Spinal cord (tissue), 10 donors: ENCODE results near the gene FER1L5. TPM values are rescaled to one million over a fixed set of nuclear protein-coding genes. Genes with fewer than 3 reads are reported as not detected.
A peak's percentile ranks its signal among the peaks of the same experiment; 100 is the strongest.

ENCODE experiments used
- DNase-seq, 6 donors: peaks; one replicate each; pipeline versions ENCODE4 v3.0.0 to v3.0.0-alpha.2; 2013 to 2015; ENCODE audit warnings: low spot score in 6 of 6, low read depth in 4 of 6
- H3K27ac ChIP-seq: one replicate; pipeline ENCODE4 v1.5.1; 2013; ENCODE audit warnings: low read depth, low read length, control low read depth
- H3K27me3 ChIP-seq: one replicate; pipeline ENCODE4 v1.6.1; 2013; ENCODE audit warnings: low read length; ENCODE audit not compliant: control insufficient read depth, insufficient read depth
- H3K36me3 ChIP-seq: one replicate; pipeline ENCODE4 v1.6.1; 2013; ENCODE audit warnings: low read length; ENCODE audit not compliant: control insufficient read depth, insufficient read depth
- H3K4me1 ChIP-seq: one replicate; pipeline ENCODE4 v1.6.1; 2013; ENCODE audit warnings: low read length; ENCODE audit not compliant: control insufficient read depth, insufficient read depth
- H3K4me3 ChIP-seq: one replicate; pipeline ENCODE4 v1.5.1; 2013; ENCODE audit warnings: low read depth, low read length, control low read depth
- H3K9me3 ChIP-seq: one replicate; pipeline ENCODE4 v1.6.1; 2013; ENCODE audit warnings: low read length; ENCODE audit not compliant: control insufficient read depth, insufficient read depth
- WGBS: methylation state at CpG from one replicate; pipeline ENCODE4 v1.1.5; 2013; ENCODE audit warnings: missing lambda C conversion rate; ENCODE audit not compliant: insufficient coverage; 5-methylcytosine and 5-hydroxymethylcytosine counted together
- polyA plus RNA-seq, 2 donors: library from polyadenylated mRNA; unstranded; fragments of 120-200 nt; gene quantifications; one replicate each; pipeline ENCODE4 v1.2.1, GENCODE V29; 2013; ENCODE audit not compliant: insufficient read length in 2 of 2
- total RNA-seq, 2 donors: library from RNA; depleted of rRNA in 1 of 2; stranded (reverse); fragments of 120-200 nt in 1 of 2; fragments of >200 nt in 1 of 2; gene quantifications; one replicate each; pipeline versions ENCODE4 v1.2.3 to v1.2.4, GENCODE V29; 2013 to 2014
- donor health status: healthy.

FER1L5 gene
- total and polyA plus RNA-seq, 4 donors: 0.27 to 0.66 (median 0.43) TPM

GRCh38 chr2:96608469-96609455 is 33.8 kb upstream of the FER1L5 start:
- Histone ChIP-seq H3K4me1 (no peaks in the 10 kb centered on the region), H3K4me3 (no peak overlapping the region), H3K36me3 (peaks cover 80% of the 10 kb centered on the region), H3K27ac (no peak overlapping the region), H3K9me3 (no peaks in the 10 kb centered on the region), H3K27me3 (no peaks in the 10 kb centered on the region)
- DNase-seq: peak in 1 of 6 donors; percentile 21
- 87% methylated on average over 9 of the region's 13 CpGs for WGBS

DNA sequence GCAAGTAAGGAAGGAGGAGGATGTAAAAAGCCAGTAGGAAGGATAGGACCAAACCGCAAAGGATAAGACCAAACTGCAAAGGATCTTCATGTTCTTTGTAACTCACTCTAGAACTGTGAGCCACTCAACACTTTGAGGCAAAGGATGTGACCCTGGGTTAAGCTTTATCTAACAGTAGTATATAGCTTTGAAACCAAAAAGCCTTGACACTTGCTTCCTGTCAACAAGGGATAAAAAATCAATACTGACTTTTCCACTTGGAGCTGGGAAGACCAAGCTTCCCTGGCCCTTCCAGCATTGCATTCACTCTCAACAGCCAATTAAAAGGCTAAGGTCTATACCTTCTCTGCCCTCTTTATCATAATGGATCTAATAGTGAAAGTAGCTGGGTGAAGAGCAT is 26.4 kb upstream of the FER1L5 start:
- Histone ChIP-seq H3K9me3 (no peaks in the 10 kb centered on the region), H3K4me1 (no peaks in the 10 kb centered on the region), H3K36me3 (peaks cover 47% of the 10 kb centered on the region), H3K4me3 (no peak overlapping the region), H3K27me3 (no peaks in the 10 kb centered on the region), H3K27ac (no peak overlapping the region)
- no CpG with 5 or more reads among the region's 1 CpG for WGBS
- no peak for DNase-seq

GRCh38 chr2:96616535-96616934 is 26.0 kb upstream of the FER1L5 start:
- WGBS: 94% methylated on average over 5 of the region's 6 CpGs
- no peaks in the 10 kb centered on the region for H3K27me3 ChIP-seq
- no peak overlapping the region for H3K27ac ChIP-seq
- no peaks in the 10 kb centered on the region for H3K9me3 ChIP-seq
- no peak for DNase-seq
- no peaks in the 10 kb centered on the region for H3K4me1 ChIP-seq
- no peak overlapping the region for H3K4me3 ChIP-seq
- H3K36me3 ChIP-seq: peaks cover 47% of the 10 kb centered on the region

- H3K4me3 ChIP-seq: no peak overlapping the region
- WGBS: 100% methylated on average over 1 of the region's 4 CpGs
- H3K4me1 ChIP-seq: no peaks in the 10 kb centered on the region
- peaks cover 49% of the 10 kb centered on the region for H3K36me3 ChIP-seq
- no peak for DNase-seq
- no peaks in the 10 kb centered on the region for H3K27me3 ChIP-seq
- no peak overlapping the region for H3K27ac ChIP-seq
- no peaks in the 10 kb centered on the region for H3K9me3 ChIP-seq
These were observed 25.6 kb upstream of the FER1L5 start for GRCh38 chr2:96617012-96617411.

DNA sequence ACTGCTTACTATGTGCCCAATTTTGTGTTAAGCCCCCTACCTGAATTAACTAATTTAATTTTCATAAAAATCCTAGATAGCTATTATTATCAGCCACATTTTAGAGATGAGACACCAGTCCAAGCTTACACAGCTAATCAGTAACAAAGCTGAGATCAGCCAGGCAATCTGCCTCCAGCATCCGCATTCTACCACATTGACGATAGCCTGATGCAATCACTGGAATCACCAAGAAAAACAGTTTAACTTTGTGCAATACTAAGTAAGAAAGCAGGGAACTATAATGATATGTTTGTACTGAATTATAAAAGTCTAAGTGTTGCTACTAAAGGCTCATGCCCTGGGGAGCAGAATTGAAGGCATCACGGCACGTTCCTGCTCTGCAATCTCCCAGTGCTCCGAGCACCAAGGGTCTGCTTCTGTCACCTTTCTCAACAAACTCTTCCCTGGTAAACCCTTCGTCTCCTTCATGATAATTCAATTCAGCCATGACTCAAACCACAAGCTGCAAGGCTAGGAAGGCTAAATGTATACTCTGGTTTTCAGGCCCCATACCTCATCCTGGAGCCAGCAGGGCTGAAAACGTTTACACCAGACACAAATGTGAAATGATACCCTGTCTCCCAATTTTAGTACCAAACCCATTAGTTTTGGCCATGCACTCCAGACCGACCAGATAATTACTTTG is 23.8 kb upstream of the FER1L5 start:
- H3K27ac ChIP-seq: no peak overlapping the region

DNA sequence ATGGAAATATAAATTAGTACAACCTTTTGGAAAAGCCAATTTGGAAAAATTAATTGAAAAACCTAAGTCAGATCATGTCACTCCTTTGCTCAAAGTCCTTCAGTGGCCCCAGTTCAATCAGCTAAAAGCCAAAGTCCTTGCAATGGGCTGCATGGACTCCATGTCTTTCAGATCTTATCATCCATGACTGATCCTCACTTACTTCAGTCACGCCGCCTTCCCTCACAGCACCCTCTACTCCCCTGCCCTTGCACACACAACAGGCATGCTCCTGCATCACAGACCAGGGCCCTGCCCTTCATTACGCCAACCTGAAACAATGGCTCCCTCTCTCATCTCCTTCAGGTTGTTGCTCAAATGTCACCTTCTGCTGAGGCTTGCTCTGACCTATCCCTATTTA is 20.0 kb upstream of the FER1L5 start:
- Histone ChIP-seq H3K36me3 (peaks cover 25% of the 10 kb centered on the region), H3K9me3 (no peaks in the 10 kb centered on the region), H3K27me3 (no peaks in the 10 kb centered on the region), H3K4me3 (no peak overlapping the region), H3K27ac (no peak overlapping the region), H3K4me1 (no peaks in the 10 kb centered on the region)
- 90% methylated on average over 3 of the region's 3 CpGs for WGBS
- DNase-seq: no peak

More for the DNA sequence above, 23.8 kb upstream of the FER1L5 start:
- H3K9me3 ChIP-seq: no peaks in the 10 kb centered on the region
- H3K4me3 ChIP-seq: no peak overlapping the region
- no peak for DNase-seq
- no peaks in the 10 kb centered on the region for H3K27me3 ChIP-seq
- no peaks in the 10 kb centered on the region for H3K4me1 ChIP-seq
- H3K36me3 ChIP-seq: peaks cover 37% of the 10 kb centered on the region
- 86% methylated on average over 6 of the region's 8 CpGs for WGBS

GRCh38 chr2:96623116-96623515 is 19.4 kb upstream of the FER1L5 start:
- H3K27me3 ChIP-seq: no peaks in the 10 kb centered on the region
- H3K27ac ChIP-seq: no peak overlapping the region
- H3K4me3 ChIP-seq: no peak overlapping the region
- H3K9me3 ChIP-seq: no peaks in the 10 kb centered on the region
- H3K4me1 ChIP-seq: no peaks in the 10 kb centered on the region
- 92% methylated on average over 2 of the region's 3 CpGs for WGBS
- no peak for DNase-seq
- H3K36me3 ChIP-seq: peaks cover 21% of the 10 kb centered on the region

GRCh38 chr2:96625571-96626552 is 16.7 kb upstream of the FER1L5 start:
- H3K9me3 ChIP-seq: no peaks in the 10 kb centered on the region
- no peak overlapping the region for H3K27ac ChIP-seq
- WGBS: no CpG with 5 or more reads among the region's 5 CpGs
- no peak for DNase-seq
- H3K27me3 ChIP-seq: no peaks in the 10 kb centered on the region
- no peaks in the 10 kb centered on the region for H3K4me1 ChIP-seq
- peaks cover 14% of the 10 kb centered on the region for H3K36me3 ChIP-seq
- no peak overlapping the region for H3K4me3 ChIP-seq

DNA sequence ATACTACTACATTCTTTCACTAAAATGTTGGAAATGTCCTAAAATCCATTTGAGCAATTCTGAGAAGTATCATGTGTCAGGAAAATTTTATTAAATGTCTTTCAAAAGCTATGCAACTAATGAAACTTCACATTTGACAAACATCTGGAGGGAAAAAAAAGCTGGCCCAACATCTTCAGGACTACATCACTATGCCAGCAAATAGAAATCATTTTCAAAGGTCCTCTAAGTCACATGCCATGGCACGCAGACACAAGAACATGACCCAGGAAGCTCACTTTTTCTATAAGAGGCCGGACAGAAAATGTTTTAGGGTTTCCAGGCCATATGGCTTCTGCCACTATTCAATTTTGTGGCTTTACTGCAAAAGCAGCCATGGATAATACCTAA is 16.0 kb upstream of the FER1L5 start:
- Histone ChIP-seq H3K27me3 (no peaks in the 10 kb centered on the region), H3K9me3 (no peaks in the 10 kb centered on the region), H3K27ac (no peak overlapping the region), H3K4me1 (no peaks in the 10 kb centered on the region), H3K4me3 (no peak overlapping the region), H3K36me3 (peaks cover 11% of the 10 kb centered on the region)
- DNase-seq: no peak
- 100% methylated on average over 1 of the region's 2 CpGs for WGBS
